ENCODE measurements around the gene RNU5D-1. TPM values are rescaled to one million over a fixed set of nuclear protein-coding genes. Genes with fewer than 3 reads are reported as not detected.
"Not testable (repeated sequence)": the region's sequence is repeated elsewhere in the genome, so short reads cannot be mapped to it uniquely, and the experiment has no call there.

The RNU5D-1 gene
- total RNA-seq, 1 experiment from 2014 or later, result not detected

DNA sequence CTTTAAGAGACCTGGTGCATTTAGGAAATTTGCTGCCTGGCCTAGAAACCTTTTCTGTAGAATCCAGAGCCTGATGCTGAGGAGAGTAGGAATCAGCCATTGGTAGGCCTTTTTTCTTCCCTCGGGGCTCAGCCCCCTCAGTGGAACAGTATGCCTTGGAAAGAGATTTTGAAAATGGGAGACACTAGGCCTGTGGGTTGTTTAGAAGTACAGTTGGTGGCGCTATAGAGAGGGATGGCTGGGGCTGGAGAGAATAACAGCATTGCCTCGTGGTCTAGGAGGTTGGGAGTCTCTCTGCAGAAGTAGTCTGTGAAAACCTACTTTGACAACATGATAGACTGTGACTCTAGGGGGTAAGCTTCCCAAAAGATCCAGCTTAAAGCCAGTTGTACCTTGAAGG lies 16.9 kb upstream of the RNU5D-1 start:
- no peak for DNase-seq
- Mint-ChIP-seq H3K36me3 (ENCODE audit: insufficient read depth, unreplicated experiment) (peaks cover 61% of the 10 kb centered on the region), H3K9me3 (ENCODE audit: low read depth, unreplicated experiment) (no peaks in the 10 kb centered on the region), H3K27ac (ENCODE audit: unreplicated experiment) (no peak overlapping the region), H3K4me1 (ENCODE audit: low read depth, unreplicated experiment) (peaks cover 4% of the 10 kb centered on the region), H3K27me3 (ENCODE audit: unreplicated experiment) (no peaks in the 10 kb centered on the region), H3K4me3 (ENCODE audit: low read depth, unreplicated experiment) (no peak overlapping the region)
- TF ChIP-seq, protein P1, sequence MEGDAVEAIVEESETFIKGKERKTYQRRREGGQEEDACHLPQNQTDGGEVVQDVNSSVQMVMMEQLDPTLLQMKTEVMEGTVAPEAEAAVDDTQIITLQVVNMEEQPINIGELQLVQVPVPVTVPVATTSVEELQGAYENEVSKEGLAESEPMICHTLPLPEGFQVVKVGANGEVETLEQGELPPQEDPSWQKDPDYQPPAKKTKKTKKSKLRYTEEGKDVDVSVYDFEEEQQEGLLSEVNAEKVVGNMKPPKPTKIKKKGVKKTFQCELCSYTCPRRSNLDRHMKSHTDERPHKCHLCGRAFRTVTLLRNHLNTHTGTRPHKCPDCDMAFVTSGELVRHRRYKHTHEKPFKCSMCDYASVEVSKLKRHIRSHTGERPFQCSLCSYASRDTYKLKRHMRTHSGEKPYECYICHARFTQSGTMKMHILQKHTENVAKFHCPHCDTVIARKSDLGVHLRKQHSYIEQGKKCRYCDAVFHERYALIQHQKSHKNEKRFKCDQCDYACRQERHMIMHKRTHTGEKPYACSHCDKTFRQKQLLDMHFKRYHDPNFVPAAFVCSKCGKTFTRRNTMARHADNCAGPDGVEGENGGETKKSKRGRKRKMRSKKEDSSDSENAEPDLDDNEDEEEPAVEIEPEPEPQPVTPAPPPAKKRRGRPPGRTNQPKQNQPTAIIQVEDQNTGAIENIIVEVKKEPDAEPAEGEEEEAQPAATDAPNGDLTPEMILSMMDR (IDR thresholded peaks at IDR 0.05; ENCODE audit: unreplicated experiment), result no peak
- intact Hi-C loops (cut with micrococcal nuclease; ENCODE audit: unreplicated experiment), result no loop called here
- CTCF ChIA-PET, result no interaction called here
- BruUV-seq (replicated peaks), result no TSS peak

DNA sequence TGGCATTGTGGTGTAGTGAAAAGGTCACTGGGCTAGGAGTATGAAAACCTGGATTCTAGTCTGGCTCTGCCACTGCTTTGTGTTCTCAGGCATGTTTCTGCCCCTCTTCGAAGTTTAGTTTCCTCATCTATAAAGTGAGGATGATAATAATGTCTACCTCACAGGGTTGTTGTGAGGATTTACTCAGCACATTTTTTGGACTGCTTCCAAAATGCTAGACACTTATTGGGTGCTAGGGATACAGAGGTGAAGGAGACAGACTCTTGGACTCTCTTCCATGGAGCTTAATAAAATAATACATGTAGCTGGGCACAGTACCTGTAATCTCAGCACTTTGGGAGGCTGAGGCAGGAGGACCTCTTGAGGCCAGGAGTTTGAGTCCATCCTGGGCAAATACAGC lies 12.2 kb upstream of the RNU5D-1 start:
- Mint-ChIP-seq H3K9me3 (ENCODE audit: low read depth, unreplicated experiment) (no peaks in the 10 kb centered on the region), H3K27ac (ENCODE audit: unreplicated experiment) (no peak overlapping the region), H3K4me1 (ENCODE audit: low read depth, unreplicated experiment) (peaks cover 10% of the 10 kb centered on the region), H3K36me3 (ENCODE audit: insufficient read depth, unreplicated experiment) (peaks cover 69% of the 10 kb centered on the region), H3K27me3 (ENCODE audit: unreplicated experiment) (no peaks in the 10 kb centered on the region), H3K4me3 (ENCODE audit: low read depth, unreplicated experiment) (no peak overlapping the region)
- intact Hi-C loops (cut with micrococcal nuclease; ENCODE audit: unreplicated experiment), result no loop called here
- CTCF ChIA-PET, result interaction anchor here (0.6 kb wide), 2 partner anchors 16 to 818 kb away, joined by 3 read pairs; no protein-coding TSS in a partner anchor
- no peak for DNase-seq
- BruUV-seq (replicated peaks), result no TSS peak
- TF ChIP-seq, protein P1 (IDR thresholded peaks at IDR 0.05; ENCODE audit: unreplicated experiment), result no peak

DNA sequence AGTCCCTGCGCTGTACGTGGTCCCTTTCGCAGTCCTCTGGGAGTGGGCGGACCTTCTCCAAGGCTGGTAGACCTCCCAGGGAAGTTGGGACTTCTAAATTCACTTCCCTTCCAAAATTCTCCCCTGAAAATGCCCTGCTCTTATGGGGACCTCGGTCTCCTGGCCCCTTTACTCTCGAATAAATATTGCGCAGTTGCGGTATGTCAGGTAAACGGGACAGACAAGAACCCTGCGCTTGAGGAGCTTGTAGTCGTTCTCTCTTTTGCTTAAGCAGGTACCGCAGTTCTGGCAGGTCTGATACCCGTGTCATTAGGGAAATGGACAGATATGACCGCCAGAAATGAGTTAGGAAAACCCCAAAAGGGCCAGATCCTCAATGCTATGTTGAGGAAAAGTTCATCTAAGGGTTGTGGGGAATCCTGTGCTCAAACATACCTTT lies 9.2 kb upstream of the RNU5D-1 start:
- TF ChIP-seq, protein P1 (IDR thresholded peaks at IDR 0.05; ENCODE audit: unreplicated experiment), result no peak
- Mint-ChIP-seq H3K9me3 (ENCODE audit: low read depth, unreplicated experiment) (peaks cover 4% of the 10 kb centered on the region), H3K4me1 (ENCODE audit: low read depth, unreplicated experiment) (peaks cover 10% of the 10 kb centered on the region), H3K27me3 (ENCODE audit: unreplicated experiment) (peaks cover 17% of the 10 kb centered on the region), H3K4me3 (ENCODE audit: low read depth, unreplicated experiment) (peak overlapping the region; percentile 84), H3K36me3 (ENCODE audit: insufficient read depth, unreplicated experiment) (peaks cover 51% of the 10 kb centered on the region), H3K27ac (ENCODE audit: unreplicated experiment) (peak overlapping the region; percentile 92)
- TSS peak; percentile 89 for BruUV-seq (replicated peaks)
- intact Hi-C loops (cut with micrococcal nuclease; ENCODE audit: unreplicated experiment), result no loop called here
- DNase-seq, result no peak
- CTCF ChIA-PET, result interaction anchor here (0.6 kb wide), 1 partner anchor 9 kb away, joined by 3 read pairs; the partner anchor contains the start of gene RNU5D-1

DNA sequence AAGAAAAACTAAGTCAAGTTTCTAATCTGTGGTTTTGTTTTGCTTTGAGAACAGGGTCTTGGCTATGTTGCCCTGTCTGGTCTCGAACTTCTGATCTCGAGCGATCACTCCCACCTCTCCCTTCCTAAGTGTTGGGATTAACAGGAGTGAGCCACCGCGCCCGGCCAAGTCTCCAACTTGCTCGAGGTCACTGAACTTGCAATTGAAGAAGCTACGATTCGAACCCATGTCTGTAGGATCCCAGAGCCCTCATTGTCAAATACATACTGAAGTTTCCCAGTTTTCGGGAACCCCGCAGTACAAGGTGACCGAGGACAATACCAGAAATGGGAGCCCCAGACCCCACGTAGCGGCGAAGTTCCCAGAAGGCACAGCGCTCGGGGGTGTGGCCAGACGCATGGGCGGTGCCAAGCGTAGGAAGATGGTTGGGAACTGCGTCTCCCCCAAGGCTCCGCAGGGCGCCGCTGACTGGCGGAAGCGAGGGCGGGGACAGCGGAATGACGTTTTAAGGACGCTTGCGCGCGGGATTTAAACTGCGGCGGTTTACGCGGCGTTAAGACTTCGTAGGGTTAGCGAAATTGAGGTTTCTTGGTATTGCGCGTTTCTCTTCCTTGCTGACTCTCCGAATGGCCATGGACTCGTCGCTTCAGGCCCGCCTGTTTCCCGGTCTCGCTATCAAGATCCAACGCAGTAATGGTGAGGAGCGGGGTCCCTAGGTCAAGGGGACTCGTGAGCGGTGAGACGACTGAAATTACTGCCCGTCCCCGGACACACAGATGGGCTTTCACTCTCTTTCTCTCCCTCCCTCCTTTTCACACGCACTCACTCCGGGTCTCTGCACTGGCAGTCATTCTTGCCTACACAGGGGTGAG lies 8.6 kb upstream of the RNU5D-1 start, which contains the start of gene KIF2C:
KIF2C (plus strand) TSS at position 531 of the 872 bp plus-strand sequence; CDS start at position 627, 96 bp downstream.
- Mint-ChIP-seq H3K9me3 (ENCODE audit: low read depth, unreplicated experiment) (peaks cover 4% of the 10 kb centered on the region), H3K4me3 (ENCODE audit: low read depth, unreplicated experiment) (peak within 1 kb of the TSS; percentile 84), H3K4me1 (ENCODE audit: low read depth, unreplicated experiment) (peaks cover 10% of the 10 kb centered on the region), H3K27me3 (ENCODE audit: unreplicated experiment) (peaks cover 17% of the 10 kb centered on the region), H3K36me3 (ENCODE audit: insufficient read depth, unreplicated experiment) (peaks cover 48% of the 10 kb centered on the region), H3K27ac (ENCODE audit: unreplicated experiment) (peak within 1 kb of the TSS; percentile 92)
- CTCF ChIA-PET, result no interaction called here
- TSS peak; percentile 97 for BruUV-seq (replicated peaks)
- TF ChIP-seq, protein P1 (IDR thresholded peaks at IDR 0.05; ENCODE audit: unreplicated experiment), result no peak
- peak; percentile 98 for DNase-seq
- intact Hi-C loops (cut with micrococcal nuclease; ENCODE audit: unreplicated experiment), result loop anchor here (1.0 kb wide), 1 partner anchor 8 kb away; the partner anchor contains the start of gene RNU5D-1

DNA sequence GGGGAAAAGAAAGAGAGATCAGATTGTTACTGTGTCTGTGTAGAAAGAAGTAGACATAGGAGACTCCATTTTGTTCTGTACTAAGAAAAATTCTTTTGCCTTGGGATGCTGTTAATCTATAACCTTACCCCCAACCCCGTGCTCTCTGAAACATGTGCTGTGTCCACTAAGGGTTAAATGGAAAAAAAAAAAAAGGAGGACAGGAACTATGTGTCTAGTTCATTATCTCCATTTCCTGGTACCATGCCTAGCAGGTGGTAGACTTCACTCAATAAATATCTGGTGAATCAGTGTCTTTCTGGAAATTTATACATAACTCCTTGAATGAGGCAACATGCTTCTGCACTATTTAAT lies 8.0 kb upstream of the RNU5D-1 start:
- CTCF ChIA-PET; DNase-seq; BruUV-seq (replicated peaks); H3K9me3 Mint-ChIP-seq (ENCODE audit: low read depth, unreplicated experiment); H3K4me1 Mint-ChIP-seq (ENCODE audit: low read depth, unreplicated experiment): not testable (repeated sequence)
- peak overlapping the region; percentile 84 for H3K4me3 Mint-ChIP-seq (ENCODE audit: low read depth, unreplicated experiment)
- peaks cover 46% of the 10 kb centered on the region for H3K36me3 Mint-ChIP-seq (ENCODE audit: insufficient read depth, unreplicated experiment)
- peak overlapping the region; percentile 92 for H3K27ac Mint-ChIP-seq (ENCODE audit: unreplicated experiment)
- intact Hi-C loops (cut with micrococcal nuclease; ENCODE audit: unreplicated experiment), result loop anchor here (1.0 kb wide), 1 partner anchor 8 kb away; the partner anchor contains the start of gene RNU5D-1
- H3K27me3 Mint-ChIP-seq (ENCODE audit: unreplicated experiment), result peaks cover 17% of the 10 kb centered on the region
